Effector memory CD8-positive, alpha-beta T cell (primary cell): ENCODE measurements around the gene KCNJ5.

Experiments
- ATAC-seq: fragments of 150-1000 bp; cut with Tn5 transposase; replicated peaks from 2 replicates; pipeline ENCODE4 v1.10.0; 2021; ENCODE audit warnings: mild to moderate bottlenecking, moderate library complexity
- DNase-seq, 3 experiments: peaks; one replicate each; pipeline ENCODE4 v3.0.0; 2021
- H3K27ac Mint-ChIP-seq, 2 donors: one replicate each; pipeline ENCODE4 v1.8.0; 2022; ENCODE audit warnings: mild to moderate bottlenecking in 2 of 2, mixed read lengths in 2 of 2, moderate library complexity in 2 of 2
- H3K27me3 Mint-ChIP-seq, 2 donors: one replicate each; pipeline ENCODE4 v1.8.0; 2022; ENCODE audit warnings: mixed read lengths in 2 of 2
- H3K36me3 Mint-ChIP-seq: one replicate; pipeline ENCODE4 v1.8.0; 2022; ENCODE audit warnings: mild to moderate bottlenecking, moderate library complexity, mixed read lengths; ENCODE audit not compliant: insufficient read depth
- H3K4me1 Mint-ChIP-seq, 2 donors: one replicate each; pipeline ENCODE4 v1.8.0; 2022; ENCODE audit warnings: low read depth in 2 of 2, mixed read lengths in 2 of 2
- H3K4me3 Mint-ChIP-seq, 2 donors: one replicate each; pipeline ENCODE4 v1.8.0; 2022; ENCODE audit warnings: mild to moderate bottlenecking in 2 of 2, mixed read lengths in 2 of 2, moderate library complexity in 2 of 2
- H3K9me3 Mint-ChIP-seq, 2 donors: one replicate each; pipeline ENCODE4 v1.8.0; 2022; ENCODE audit warnings: mixed read lengths in 2 of 2

Gene KCNJ5

DNA sequence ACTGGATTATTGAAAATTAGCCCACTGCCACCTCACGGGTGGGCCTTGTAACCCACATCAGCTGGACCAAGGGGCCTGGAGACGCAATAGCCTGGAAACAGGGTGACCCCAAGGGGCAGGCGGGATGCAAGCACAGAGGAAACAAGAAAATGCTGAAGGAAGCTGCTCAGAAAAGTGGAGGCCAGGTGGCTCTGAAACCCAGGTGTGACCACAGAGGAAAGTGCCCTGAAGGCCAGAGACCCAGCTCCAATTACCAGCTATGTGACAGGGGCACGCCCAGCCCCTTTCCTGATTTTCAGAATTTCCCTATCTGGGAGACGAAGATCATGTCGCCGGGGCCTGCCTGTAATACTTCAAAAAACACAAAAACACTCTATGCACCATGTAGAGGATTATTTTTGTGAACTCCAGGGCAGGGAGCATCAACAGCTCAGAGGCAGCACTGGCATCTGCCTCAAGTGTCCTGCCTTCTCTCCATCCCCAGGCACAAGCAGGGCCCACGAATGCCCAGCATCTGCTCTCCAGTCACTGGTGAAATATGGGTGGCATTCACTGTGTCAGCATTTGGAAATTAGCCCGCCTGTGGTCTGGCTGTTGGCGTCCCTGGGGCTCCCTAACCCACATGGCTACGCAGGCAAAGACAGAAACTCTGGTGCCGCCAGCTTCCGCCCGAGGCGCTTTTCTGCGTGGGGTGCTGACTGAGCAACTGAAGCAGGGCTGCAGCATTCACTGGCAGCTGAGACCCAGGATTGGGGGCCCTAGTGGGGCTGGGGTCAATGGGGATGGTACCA lies 30.4 kb upstream of the KCNJ5 start:
- H3K27me3 Mint-ChIP-seq = peaks cover 0 to 10% of the 10 kb centered on the region in 2 donors
- ATAC-seq = no peak

DNA sequence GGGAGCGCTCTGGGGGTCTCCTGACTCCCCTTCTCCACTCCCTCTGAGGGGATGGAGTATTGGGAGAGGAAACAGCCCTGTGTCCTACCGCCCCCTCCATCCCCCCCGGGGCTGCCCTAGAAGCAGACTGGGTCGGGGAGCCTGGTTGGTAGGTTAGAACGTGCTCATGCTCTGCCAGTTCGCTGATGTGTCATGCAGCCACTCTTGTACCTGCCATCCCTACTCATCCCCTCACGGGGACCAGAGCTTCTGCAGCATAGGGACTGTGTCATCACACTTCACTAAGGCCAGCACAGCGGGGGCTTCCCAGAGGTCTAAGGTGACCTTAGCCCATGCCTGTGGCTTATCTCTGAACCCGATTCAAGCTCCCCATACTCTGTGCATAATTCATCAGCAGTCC lies 28.8 kb upstream of the KCNJ5 start:
- DNase-seq (no peak), ATAC-seq (no peak)
- peaks cover 5% of the 10 kb centered on the region for H3K36me3 Mint-ChIP-seq
- H3K27me3 Mint-ChIP-seq = peaks cover 0 to 10% of the 10 kb centered on the region in 2 donors
- H3K4me1 Mint-ChIP-seq = peaks cover 0 to 5% of the 10 kb centered on the region in 2 donors
- H3K9me3 Mint-ChIP-seq = no peaks in the 10 kb centered on the region
- H3K27ac Mint-ChIP-seq = no peak overlapping the region
- H3K4me3 Mint-ChIP-seq = no peak overlapping the region

More for the DNA sequence above, 30.4 kb upstream of the KCNJ5 start:
- DNase-seq = no peak
- Mint-ChIP-seq H3K4me3 (no peak overlapping the region), H3K4me1 (peaks cover 0 to 5% of the 10 kb centered on the region in 2 donors), H3K27ac (no peak overlapping the region), H3K9me3 (no peaks in the 10 kb centered on the region), H3K36me3 (no peaks in the 10 kb centered on the region)

DNA sequence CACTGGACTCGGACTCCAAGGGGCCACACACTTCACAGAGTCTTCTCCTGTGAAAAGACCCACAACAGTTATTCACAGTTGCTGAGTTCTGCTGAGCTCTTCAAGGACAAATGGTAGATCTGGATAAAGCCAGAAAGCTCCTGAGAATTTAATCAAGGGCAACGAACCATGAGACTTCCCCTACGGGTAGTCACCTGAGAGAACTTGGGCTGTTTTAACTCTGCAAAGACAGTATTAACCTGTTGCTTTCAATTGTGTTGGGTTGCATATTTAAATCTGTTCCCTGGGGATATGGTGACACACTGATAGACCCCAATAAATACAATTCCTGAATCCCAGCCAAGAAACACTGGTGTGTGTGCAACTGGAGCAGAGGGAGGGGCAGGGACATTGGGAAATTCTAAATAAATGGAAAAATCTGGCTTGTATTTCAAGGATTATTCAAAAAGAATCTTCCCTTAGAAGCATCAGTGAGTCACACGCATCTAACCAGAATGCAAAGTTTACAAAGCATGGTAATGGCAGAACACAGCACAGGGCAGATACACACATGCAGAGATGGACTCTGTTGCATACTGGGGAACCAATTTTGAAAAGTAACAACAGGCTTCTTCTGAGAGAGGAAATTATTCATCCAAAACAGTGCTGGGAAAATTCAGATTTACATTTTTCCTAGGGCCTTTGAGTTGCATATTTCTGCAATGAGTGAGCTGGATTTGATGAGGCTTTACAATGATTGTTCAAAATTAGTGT lies 28.1 kb upstream of the KCNJ5 start:
- H3K27ac Mint-ChIP-seq = no peak overlapping the region
- DNase-seq (no peak), ATAC-seq (no peak)
- H3K36me3 Mint-ChIP-seq = peaks cover 5% of the 10 kb centered on the region
- peaks cover 0 to 5% of the 10 kb centered on the region in 2 donors for H3K4me1 Mint-ChIP-seq
- peaks cover 0 to 10% of the 10 kb centered on the region in 2 donors for H3K27me3 Mint-ChIP-seq
- no peak overlapping the region for H3K4me3 Mint-ChIP-seq
- H3K9me3 Mint-ChIP-seq = no peaks in the 10 kb centered on the region

DNA sequence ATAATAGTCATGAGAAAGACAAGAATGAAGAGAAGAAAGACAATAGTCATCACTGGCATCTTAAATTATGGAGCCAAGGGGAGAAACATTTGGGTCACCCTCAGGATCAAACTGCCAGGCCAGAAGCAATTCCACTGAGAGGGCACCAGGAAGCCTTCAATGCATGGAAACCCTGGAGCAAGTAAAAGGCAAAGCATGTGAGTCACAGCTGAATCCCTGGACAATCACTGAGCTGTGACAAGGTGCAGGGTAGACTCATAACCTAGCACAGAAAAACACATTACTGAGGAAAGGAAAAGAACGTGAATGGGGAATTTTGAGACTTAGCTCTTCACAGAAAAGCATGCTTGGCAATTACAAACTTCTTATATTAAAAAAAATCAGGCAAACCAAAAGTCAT lies 25.7 kb upstream of the KCNJ5 start:
- no peak for DNase-seq
- Mint-ChIP-seq H3K27me3 (peaks cover 0 to 10% of the 10 kb centered on the region in 2 donors), H3K27ac (no peak overlapping the region), H3K36me3 (peaks cover 5% of the 10 kb centered on the region), H3K4me1 (no peaks in the 10 kb centered on the region), H3K9me3 (no peaks in the 10 kb centered on the region), H3K4me3 (no peak overlapping the region)
- ATAC-seq = no peak

DNA sequence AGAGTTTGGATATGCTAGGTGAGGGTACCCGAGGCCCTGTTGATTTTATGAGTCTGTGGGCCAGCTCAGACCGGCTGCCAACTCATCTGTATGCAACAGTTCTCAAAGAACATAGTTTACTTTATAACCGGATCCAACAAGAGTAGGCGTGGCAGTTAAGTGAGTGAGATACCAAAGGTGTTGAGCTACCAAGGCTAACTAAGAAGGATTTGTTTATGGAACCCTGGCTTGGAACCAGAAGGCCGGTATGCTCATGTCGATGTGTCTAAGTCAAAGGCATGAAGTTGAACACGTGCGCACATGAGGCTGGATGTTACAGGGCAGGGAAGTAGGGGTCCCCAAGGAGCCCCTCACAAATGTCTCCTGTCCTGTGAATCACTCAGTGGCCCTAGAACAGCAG lies 23.9 kb upstream of the KCNJ5 start, which contains the start of gene KCNJ1:
TSS of gene KCNJ1 (minus strand) at position 20 of the 400 bp plus-strand sequence. CDS start 27,053 bp downstream, outside the sequence.
- peaks cover 5% of the 10 kb centered on the region for H3K36me3 Mint-ChIP-seq
- H3K4me3 Mint-ChIP-seq = no peak within 1 kb of the TSS
- DNase-seq (no peak), ATAC-seq (peak; percentile 15)
- H3K27me3 Mint-ChIP-seq = peaks cover 0 to 8% of the 10 kb centered on the region in 2 donors
- H3K27ac Mint-ChIP-seq = no peak within 1 kb of the TSS
- no peaks in the 10 kb centered on the region for H3K9me3 Mint-ChIP-seq
- no peaks in the 10 kb centered on the region for H3K4me1 Mint-ChIP-seq

DNA sequence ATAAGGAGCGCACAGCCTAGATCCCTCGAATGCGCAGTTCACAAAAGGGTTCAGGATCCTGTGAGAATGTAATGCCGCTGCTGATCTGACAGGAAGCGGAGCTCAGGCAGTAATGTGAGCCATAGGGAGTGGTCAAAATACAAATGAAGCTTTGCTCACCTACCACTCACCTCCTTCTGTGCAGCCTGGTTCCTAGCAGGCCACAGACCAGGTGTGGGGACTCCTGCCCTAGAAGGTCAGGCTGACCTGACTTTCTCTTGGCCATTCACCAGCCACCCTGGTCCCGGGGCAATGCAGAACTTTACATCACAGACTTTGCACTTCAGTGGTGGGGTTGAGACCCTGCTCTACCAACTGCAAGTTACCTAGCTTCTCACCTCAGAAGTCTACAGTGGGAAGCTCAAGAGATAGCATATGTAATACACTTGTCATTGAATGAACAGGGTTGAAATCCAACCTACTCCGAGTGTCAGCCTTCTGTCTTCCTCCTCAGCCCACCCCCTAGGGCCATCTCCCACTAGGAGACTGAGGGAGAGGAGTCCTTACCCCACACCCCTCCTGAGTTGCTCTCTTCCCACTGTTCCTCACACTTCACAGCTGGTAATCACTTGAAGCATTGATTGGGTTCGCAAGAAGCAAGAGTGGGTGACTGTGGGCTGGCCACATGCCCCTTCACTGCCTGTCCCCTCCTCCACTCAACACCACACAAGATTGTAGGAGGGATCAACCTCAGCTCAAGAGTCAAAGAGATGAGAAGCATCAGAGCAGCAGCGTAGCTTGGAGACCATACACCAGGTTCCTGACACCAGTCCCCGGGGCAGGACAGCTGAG lies 22.1 kb upstream of the KCNJ5 start:
- Mint-ChIP-seq H3K4me3 (no peak overlapping the region), H3K36me3 (peaks cover 5% of the 10 kb centered on the region), H3K27ac (no peak overlapping the region), H3K4me1 (no peaks in the 10 kb centered on the region), H3K9me3 (no peaks in the 10 kb centered on the region), H3K27me3 (peaks cover 4 to 7% of the 10 kb centered on the region in 2 donors)
- no peak for DNase-seq
- ATAC-seq = peak; percentile 57

DNA sequence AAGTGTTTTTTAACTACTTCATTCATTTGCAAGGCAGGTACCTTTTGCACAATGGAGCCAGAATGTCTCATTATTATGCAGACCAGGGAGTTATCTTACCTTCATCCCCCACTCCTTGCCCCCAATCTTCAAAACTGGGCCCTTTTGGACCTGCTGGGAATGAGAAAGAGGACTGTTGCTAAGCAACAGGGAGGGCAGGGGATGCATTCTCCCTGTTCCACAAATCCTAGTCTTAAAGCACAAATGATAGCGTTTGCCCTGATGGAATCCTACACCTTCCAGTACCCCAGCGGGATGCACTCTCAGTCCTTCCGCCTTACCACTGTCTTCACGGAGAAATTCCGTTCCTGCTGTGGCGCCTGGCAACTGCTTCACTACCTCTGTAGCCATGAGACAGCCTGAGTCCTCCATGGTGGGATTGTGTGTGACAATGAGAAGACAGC lies 20.0 kb upstream of the KCNJ5 start:
- Mint-ChIP-seq H3K36me3 (peaks cover 5% of the 10 kb centered on the region), H3K4me3 (no peak overlapping the region), H3K27ac (no peak overlapping the region), H3K4me1 (no peaks in the 10 kb centered on the region), H3K27me3 (peaks cover 4 to 7% of the 10 kb centered on the region in 2 donors), H3K9me3 (no peaks in the 10 kb centered on the region)
- DNase-seq (no peak), ATAC-seq (no peak)

DNA sequence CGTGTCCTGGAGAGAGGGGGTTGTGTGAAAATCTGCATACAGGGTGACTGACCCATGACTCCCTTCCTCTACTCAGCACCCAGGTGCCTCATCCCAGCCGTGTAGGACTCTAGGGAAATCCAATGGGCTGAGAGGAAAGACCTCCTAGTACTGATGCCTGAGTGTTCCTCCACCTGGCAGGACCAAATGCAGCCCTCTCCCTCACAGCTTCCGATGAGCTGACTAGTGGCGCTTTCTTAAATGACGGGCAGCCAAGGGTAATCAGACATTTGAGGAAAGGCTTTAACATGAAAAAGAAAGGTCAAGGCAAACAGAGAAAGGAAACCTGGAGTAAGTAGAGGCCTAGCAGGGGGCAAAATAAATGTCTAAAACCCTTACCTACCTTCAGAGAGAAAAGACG lies 19.1 kb upstream of the KCNJ5 start:
- Mint-ChIP-seq H3K4me3 (no peak overlapping the region), H3K27ac (no peak overlapping the region), H3K9me3 (no peaks in the 10 kb centered on the region), H3K4me1 (no peaks in the 10 kb centered on the region), H3K27me3 (peaks cover 4 to 14% of the 10 kb centered on the region in 2 donors), H3K36me3 (peaks cover 4% of the 10 kb centered on the region)
- DNase-seq (no peak), ATAC-seq (no peak)

DNA sequence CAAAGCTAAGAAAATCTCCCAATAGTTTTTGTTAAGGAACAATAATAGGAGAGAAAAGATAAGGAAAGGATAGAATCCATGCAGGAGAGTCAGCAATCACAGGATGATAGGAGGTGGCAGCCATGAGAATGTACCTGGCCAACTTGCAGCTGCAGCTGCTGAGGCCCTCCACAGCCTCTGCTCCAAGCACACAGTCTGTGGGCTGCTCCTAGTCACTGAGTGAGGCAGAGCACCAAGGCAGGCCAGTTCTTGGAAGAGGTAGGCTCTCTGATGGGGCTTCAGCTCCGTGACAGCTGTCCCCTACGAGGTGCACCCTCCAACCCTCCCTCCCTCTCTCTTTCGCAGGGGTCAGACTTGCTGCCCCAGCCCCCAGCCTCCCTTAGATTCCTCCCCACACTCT lies 18.6 kb upstream of the KCNJ5 start:
- DNase-seq = no peak
- no peak overlapping the region for H3K27ac Mint-ChIP-seq
- no peaks in the 10 kb centered on the region for H3K4me1 Mint-ChIP-seq
- ATAC-seq = no peak
- no peaks in the 10 kb centered on the region for H3K9me3 Mint-ChIP-seq
- H3K27me3 Mint-ChIP-seq = peaks cover 4 to 19% of the 10 kb centered on the region in 2 donors
- H3K36me3 Mint-ChIP-seq = no peaks in the 10 kb centered on the region
- no peak overlapping the region for H3K4me3 Mint-ChIP-seq

DNA sequence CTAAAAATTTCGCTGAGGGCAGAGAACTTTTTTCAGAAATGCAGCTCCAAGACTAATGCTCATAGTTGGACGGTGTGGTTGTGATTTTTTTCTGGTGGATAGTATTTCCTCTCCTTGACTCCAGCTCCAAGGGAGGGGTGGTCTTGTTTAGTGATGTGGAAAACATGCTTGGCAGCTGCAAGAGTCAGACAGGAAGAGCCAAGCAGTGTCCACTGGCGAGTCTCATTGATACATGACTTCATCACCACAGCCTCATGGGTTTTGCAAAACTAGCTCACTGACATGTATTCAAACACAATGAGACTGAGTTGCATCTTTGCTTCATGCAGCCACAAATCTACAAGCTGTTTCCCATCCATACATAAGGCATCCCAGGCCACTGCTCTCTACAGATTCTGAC lies 16.7 kb upstream of the KCNJ5 start:
- no peaks in the 10 kb centered on the region for H3K4me1 Mint-ChIP-seq
- ATAC-seq (no peak), DNase-seq (no peak)
- peaks cover 15 to 37% of the 10 kb centered on the region in 2 donors for H3K27me3 Mint-ChIP-seq
- H3K36me3 Mint-ChIP-seq = no peaks in the 10 kb centered on the region
- H3K4me3 Mint-ChIP-seq = no peak overlapping the region
- no peaks in the 10 kb centered on the region for H3K9me3 Mint-ChIP-seq
- no peak overlapping the region for H3K27ac Mint-ChIP-seq

DNA sequence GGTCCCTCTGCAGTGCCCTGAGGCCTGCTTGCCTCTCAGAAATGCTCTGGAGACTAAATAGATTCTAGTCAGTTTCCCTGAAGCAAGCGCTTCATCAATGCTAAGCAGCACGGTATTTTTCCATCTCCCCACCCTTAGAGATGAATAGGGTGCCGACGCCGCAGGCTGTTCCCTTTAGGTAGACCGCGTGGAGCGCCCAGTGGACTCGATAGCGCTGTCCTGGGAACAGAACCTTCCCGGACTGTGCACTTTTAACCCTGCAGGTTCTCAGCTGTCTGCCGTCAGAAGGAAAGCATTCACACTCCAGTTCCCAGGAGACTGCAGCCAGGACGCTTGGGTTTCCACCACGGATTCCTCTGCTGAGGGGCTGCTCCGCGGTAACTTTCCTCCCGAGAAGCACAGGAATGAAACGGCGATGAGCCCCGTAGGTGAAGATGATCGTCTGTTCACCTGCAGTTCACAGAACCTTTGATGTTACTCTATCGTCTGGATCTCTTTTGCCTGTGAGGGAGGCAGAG lies 15.0 kb upstream of the KCNJ5 start:
- Mint-ChIP-seq H3K4me3 (no peak overlapping the region), H3K27me3 (peaks cover 26 to 52% of the 10 kb centered on the region in 2 donors), H3K4me1 (no peaks in the 10 kb centered on the region), H3K9me3 (no peaks in the 10 kb centered on the region), H3K36me3 (no peaks in the 10 kb centered on the region), H3K27ac (no peak overlapping the region)
- DNase-seq (no peak), ATAC-seq (no peak)

DNA sequence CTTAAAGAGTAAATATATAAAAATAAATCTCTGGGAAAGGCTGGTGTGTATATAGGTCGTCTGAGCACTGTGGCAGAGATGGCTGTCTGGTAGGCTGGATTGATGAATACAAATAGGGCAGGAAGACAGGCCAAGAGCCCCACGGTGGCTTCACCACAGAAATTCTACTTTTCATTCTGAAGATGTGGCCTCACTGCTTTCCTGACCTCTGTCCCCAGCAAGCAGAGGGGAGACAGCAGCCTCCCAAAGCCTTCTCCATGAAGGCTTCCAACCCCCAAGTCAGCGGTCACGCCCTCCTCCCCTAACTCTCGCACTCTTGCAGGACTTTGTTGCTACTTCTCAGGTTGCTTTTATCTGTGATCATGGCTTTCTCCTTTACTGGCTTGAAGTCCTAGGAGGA lies 13.4 kb upstream of the KCNJ5 start:
- no peak for ATAC-seq
- no peaks in the 10 kb centered on the region for H3K9me3 Mint-ChIP-seq
- no peaks in the 10 kb centered on the region for H3K36me3 Mint-ChIP-seq
- DNase-seq = no peak
- no peak overlapping the region for H3K4me3 Mint-ChIP-seq
- no peak overlapping the region for H3K27ac Mint-ChIP-seq
- H3K4me1 Mint-ChIP-seq = no peaks in the 10 kb centered on the region
- H3K27me3 Mint-ChIP-seq = peaks cover 39 to 67% of the 10 kb centered on the region in 2 donors

DNA sequence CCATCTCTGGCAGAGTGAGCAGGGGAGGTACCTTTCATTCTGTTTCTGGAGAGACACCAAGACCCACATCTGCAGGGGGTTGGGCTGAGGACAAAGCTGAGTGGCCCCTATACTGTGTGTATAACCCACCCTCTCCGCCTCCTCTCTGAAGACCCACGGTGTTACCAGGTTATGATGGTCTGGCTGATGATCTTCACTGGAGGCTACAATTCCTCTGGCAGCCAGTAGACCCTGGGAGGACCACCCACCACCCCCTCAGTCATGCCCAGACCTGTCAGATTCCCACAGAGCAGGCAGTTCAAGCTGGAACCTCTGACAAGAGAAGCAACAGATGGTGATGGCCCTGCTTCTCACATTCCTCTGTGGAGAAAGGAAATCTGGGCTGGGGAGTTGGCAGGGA lies 12.7 kb upstream of the KCNJ5 start:
- Mint-ChIP-seq H3K4me1 (no peaks in the 10 kb centered on the region), H3K4me3 (no peak overlapping the region), H3K27me3 (peaks cover 42 to 71% of the 10 kb centered on the region in 2 donors), H3K9me3 (no peaks in the 10 kb centered on the region), H3K36me3 (no peaks in the 10 kb centered on the region), H3K27ac (no peak overlapping the region)
- no peak for ATAC-seq
- DNase-seq = no peak
